ENCODE results near the gene MRPL50. TPM values are rescaled to one million over a fixed set of nuclear protein-coding genes. Genes with fewer than 3 reads are reported as not detected.

The MRPL50 gene
- total RNA-seq, 1 donor from 2014 or later = 11.1 TPM

- Mint-ChIP-seq H3K27me3 (ENCODE audit: unreplicated experiment) (no peaks in the 10 kb centered on the region), H3K4me3 (ENCODE audit: unreplicated experiment) (no peak overlapping the region), H3K4me1 (ENCODE audit: unreplicated experiment) (no peaks in the 10 kb centered on the region), H3K27ac (ENCODE audit: unreplicated experiment) (no peak overlapping the region), H3K9me3 (ENCODE audit: unreplicated experiment) (no peaks in the 10 kb centered on the region), H3K36me3 (ENCODE audit: low read depth, unreplicated experiment) (peaks cover 4% of the 10 kb centered on the region)
- TF ChIP-seq CTCF (IDR thresholded peaks at IDR 0.05; ENCODE audit: unreplicated experiment) = no peak
- DNase-seq (ENCODE audit: low spot score) = no peak
Measured at GRCh38 chr9:101429736-101430135, 31.3 kb upstream of the MRPL50 start.

GRCh38 chr9:101428909-101429308 is 30.5 kb upstream of the MRPL50 start:
- Mint-ChIP-seq H3K4me3 (ENCODE audit: unreplicated experiment) (no peak overlapping the region), H3K9me3 (ENCODE audit: unreplicated experiment) (no peaks in the 10 kb centered on the region), H3K36me3 (ENCODE audit: low read depth, unreplicated experiment) (peaks cover 4% of the 10 kb centered on the region), H3K27ac (ENCODE audit: unreplicated experiment) (no peak overlapping the region), H3K27me3 (ENCODE audit: unreplicated experiment) (no peaks in the 10 kb centered on the region), H3K4me1 (ENCODE audit: unreplicated experiment) (no peaks in the 10 kb centered on the region)
- TF ChIP-seq CTCF (IDR thresholded peaks at IDR 0.05; ENCODE audit: unreplicated experiment) = no peak
- DNase-seq (ENCODE audit: low spot score) = no peak

DNA sequence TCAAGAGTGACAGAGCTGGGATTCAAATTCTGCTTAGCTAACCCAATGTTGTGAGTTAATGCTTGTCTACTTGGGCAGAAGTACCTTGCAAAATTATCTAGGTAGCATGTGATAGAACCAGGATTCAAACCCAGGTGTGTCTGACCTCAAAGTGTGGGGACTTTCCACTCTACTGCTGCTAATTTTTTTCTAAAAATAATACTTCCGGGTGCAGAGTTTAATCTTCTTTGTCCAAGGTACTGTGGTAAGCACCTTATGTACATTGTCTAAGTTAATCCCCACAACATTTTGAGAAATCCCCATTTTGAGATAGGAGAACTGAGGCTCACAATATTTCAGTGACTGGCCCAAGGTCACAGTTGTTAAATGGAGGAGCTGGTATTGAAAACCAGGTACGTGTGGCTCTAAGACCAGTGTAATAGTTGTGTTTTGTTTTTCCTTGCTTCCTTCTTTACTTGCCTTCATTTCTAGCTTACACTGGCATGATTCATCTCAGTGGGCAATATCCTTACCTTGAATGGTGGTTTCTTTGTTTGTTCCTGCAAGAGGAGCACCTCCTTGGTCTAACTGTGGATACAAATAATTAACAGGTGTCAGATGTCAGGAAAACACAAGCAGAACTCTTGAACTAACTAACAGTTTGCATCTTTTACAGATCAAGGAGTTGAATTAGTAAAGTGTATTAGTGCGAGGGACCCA is 29.7 kb upstream of the MRPL50 start:
- H3K9me3 Mint-ChIP-seq (ENCODE audit: unreplicated experiment) = no peaks in the 10 kb centered on the region

DNA sequence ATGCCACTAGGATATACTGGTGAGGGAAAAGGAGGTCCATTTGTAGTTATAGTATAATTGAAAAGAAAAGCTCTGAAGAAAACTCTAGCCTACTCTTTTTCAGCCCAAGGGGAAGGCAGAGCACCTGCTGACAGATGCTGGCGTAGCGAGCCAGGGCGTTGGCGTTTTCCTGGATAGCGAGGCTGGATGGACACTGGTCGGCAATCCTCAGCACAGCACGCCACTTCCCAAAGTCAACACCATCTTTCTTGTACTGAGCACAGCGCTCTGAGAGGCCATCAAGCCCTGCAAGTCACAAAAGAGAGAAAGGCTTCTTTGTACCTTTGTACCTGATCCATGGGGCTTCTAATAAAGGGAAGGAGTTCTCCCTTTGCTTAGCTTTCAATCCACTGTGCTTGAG is 28.9 kb upstream of the MRPL50 start:
- peaks cover 1% of the 10 kb centered on the region for H3K27me3 Mint-ChIP-seq (ENCODE audit: unreplicated experiment)
- no peaks in the 10 kb centered on the region for H3K4me1 Mint-ChIP-seq (ENCODE audit: unreplicated experiment)
- H3K36me3 Mint-ChIP-seq (ENCODE audit: low read depth, unreplicated experiment) = peaks cover 4% of the 10 kb centered on the region
- DNase-seq (ENCODE audit: low spot score) = no peak
- no peak overlapping the region for H3K4me3 Mint-ChIP-seq (ENCODE audit: unreplicated experiment)
- H3K27ac Mint-ChIP-seq (ENCODE audit: unreplicated experiment) = no peak overlapping the region
- no peak for TF ChIP-seq CTCF (IDR thresholded peaks at IDR 0.05; ENCODE audit: unreplicated experiment)
- no peaks in the 10 kb centered on the region for H3K9me3 Mint-ChIP-seq (ENCODE audit: unreplicated experiment)

More for the DNA sequence above, 29.7 kb upstream of the MRPL50 start:
- Mint-ChIP-seq H3K4me1 (ENCODE audit: unreplicated experiment) (no peaks in the 10 kb centered on the region), H3K27ac (ENCODE audit: unreplicated experiment) (no peak overlapping the region), H3K27me3 (ENCODE audit: unreplicated experiment) (peaks cover 1% of the 10 kb centered on the region), H3K4me3 (ENCODE audit: unreplicated experiment) (no peak overlapping the region), H3K36me3 (ENCODE audit: low read depth, unreplicated experiment) (peaks cover 4% of the 10 kb centered on the region)
- no peak for DNase-seq (ENCODE audit: low spot score)
- TF ChIP-seq CTCF (IDR thresholded peaks at IDR 0.05; ENCODE audit: unreplicated experiment) = no peak

- H3K36me3 Mint-ChIP-seq (ENCODE audit: low read depth, unreplicated experiment) = no peaks in the 10 kb centered on the region
- no peak for TF ChIP-seq CTCF (IDR thresholded peaks at IDR 0.05; ENCODE audit: unreplicated experiment)
- no peaks in the 10 kb centered on the region for H3K9me3 Mint-ChIP-seq (ENCODE audit: unreplicated experiment)
- H3K27ac Mint-ChIP-seq (ENCODE audit: unreplicated experiment) = no peak overlapping the region
- H3K4me1 Mint-ChIP-seq (ENCODE audit: unreplicated experiment) = peaks cover 5% of the 10 kb centered on the region
- peaks cover 1% of the 10 kb centered on the region for H3K27me3 Mint-ChIP-seq (ENCODE audit: unreplicated experiment)
- DNase-seq (ENCODE audit: low spot score) = no peak
- no peak overlapping the region for H3K4me3 Mint-ChIP-seq (ENCODE audit: unreplicated experiment)
Measured at GRCh38 chr9:101421653-101422065, 23.2 kb upstream of the MRPL50 start.
